ENCODE measurements around the gene GLRX. TPM values are rescaled to one million over a fixed set of nuclear protein-coding genes. Genes with fewer than 3 reads are reported as not detected.
A peak's percentile ranks its signal among the peaks of the same experiment; 100 is the strongest.

Gene GLRX
- total and polyA plus RNA-seq, 2 of the 13 experiments (the other 11 are each of a cell fraction or from before 2014, with no cell fraction given) = 63.8 to 499 TPM

DNA sequence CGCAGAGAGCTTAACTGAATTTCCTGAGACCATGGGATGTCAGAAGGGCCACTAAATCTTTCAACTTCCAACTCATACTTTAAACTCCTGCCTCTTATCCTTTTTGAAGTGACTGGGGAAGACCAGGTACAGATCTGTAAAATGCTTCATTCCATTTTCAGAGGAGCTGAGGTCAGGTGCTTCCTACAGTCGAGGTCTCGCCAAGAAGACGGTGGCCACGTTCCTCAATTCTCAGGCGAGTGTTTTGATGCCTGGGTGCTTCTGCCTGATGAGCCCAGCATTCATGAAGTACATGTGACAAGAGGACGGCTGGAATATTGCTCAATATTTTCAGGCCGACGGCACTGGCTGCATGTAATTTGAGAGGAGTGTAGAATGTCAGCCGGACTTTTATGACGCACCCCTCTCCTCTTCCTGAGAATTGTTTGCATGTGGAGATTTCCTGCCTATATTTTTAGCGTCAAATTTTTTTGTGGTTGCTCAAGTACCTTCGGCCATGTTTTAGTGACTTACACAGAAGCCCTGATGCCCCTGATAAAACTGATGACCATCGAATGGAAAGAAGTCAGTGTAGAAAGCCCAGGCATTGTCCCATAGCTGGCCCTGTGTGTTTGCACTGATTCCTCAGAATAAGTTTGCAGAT lies 38.8 kb upstream of the GLRX start (continued):
- TF ChIP-seq, protein P1, sequence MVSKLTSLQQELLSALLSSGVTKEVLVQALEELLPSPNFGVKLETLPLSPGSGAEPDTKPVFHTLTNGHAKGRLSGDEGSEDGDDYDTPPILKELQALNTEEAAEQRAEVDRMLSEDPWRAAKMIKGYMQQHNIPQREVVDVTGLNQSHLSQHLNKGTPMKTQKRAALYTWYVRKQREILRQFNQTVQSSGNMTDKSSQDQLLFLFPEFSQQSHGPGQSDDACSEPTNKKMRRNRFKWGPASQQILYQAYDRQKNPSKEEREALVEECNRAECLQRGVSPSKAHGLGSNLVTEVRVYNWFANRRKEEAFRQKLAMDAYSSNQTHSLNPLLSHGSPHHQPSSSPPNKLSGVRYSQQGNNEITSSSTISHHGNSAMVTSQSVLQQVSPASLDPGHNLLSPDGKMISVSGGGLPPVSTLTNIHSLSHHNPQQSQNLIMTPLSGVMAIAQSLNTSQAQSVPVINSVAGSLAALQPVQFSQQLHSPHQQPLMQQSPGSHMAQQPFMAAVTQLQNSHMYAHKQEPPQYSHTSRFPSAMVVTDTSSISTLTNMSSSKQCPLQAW (CRISPR knock-in tag; IDR thresholded peaks at IDR 0.05) = peak; percentile 70; the same call in 1 of the 2 replicates
- TF ChIP-seq NFATC3 (CRISPR knock-in tag; IDR thresholded peaks at IDR 0.05) = no peak
- TF ChIP-seq ZMAT3 (CRISPR knock-in tag; conservative IDR thresholded peaks at IDR 0.05) = no peak
- peak; percentile 31 for TF ChIP-seq ASH2L (IDR thresholded peaks at IDR 0.05; ENCODE audit: insufficient read length, low read depth, low read length)
- no peak for TF ChIP-seq ZNF766 (CRISPR knock-in tag; IDR thresholded peaks at IDR 0.05; ENCODE audit: borderline replicate concordance)
- TF ChIP-seq ZNF614 (CRISPR knock-in tag; IDR thresholded peaks at IDR 0.05; ENCODE audit: borderline replicate concordance) = no peak
- peak; percentile 41; the same call in 1 of the 2 replicates for TF ChIP-seq ZBTB20 (CRISPR knock-in tag; IDR thresholded peaks at IDR 0.05; ENCODE audit: borderline replicate concordance, low read depth)
- no peak for TF ChIP-seq DPF2 (CRISPR knock-in tag; IDR thresholded peaks at IDR 0.05; ENCODE audit: borderline replicate concordance, low read depth)
- TF ChIP-seq, protein P2, sequence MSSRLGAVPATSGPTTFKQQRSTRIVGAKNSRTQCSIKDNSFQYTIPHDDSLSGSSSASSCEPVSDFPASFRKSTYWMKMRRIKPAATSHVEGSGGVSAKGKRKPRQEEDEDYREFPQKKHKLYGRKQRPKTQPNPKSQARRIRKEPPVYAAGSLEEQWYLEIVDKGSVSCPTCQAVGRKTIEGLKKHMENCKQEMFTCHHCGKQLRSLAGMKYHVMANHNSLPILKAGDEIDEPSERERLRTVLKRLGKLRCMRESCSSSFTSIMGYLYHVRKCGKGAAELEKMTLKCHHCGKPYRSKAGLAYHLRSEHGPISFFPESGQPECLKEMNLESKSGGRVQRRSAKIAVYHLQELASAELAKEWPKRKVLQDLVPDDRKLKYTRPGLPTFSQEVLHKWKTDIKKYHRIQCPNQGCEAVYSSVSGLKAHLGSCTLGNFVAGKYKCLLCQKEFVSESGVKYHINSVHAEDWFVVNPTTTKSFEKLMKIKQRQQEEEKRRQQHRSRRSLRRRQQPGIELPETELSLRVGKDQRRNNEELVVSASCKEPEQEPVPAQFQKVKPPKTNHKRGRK (CRISPR knock-in tag; IDR thresholded peaks at IDR 0.05) = no peak
- TF ChIP-seq GATAD2A (CRISPR knock-in tag; IDR thresholded peaks at IDR 0.05) = peak; percentile 93
- peak; percentile 58; the same call in 1 of the 2 replicates for TF ChIP-seq ZNF12 (CRISPR knock-in tag; IDR thresholded peaks at IDR 0.05)
- TF ChIP-seq, protein P3, sequence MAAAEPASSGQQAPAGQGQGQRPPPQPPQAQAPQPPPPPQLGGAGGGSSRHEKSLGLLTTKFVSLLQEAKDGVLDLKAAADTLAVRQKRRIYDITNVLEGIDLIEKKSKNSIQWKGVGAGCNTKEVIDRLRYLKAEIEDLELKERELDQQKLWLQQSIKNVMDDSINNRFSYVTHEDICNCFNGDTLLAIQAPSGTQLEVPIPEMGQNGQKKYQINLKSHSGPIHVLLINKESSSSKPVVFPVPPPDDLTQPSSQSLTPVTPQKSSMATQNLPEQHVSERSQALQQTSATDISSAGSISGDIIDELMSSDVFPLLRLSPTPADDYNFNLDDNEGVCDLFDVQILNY (CRISPR knock-in tag; conservative IDR thresholded peaks at IDR 0.05) = no peak
- no peak for TF ChIP-seq NAIF1 (CRISPR knock-in tag; IDR thresholded peaks at IDR 0.05; ENCODE audit: borderline replicate concordance)
- no peak for TF ChIP-seq GTF3A (CRISPR knock-in tag; conservative IDR thresholded peaks at IDR 0.05)
- TF ChIP-seq, protein P4, sequence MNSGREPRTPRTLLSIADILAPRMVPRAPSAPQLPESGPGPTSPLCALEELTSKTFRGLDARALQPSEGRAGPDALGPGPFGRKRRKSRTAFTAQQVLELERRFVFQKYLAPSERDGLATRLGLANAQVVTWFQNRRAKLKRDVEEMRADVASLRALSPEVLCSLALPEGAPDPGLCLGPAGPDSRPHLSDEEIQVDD (CRISPR knock-in tag; IDR thresholded peaks at IDR 0.05; ENCODE audit: borderline replicate concordance) = no peak
- no peak for TF ChIP-seq ZBTB7A (CRISPR knock-in tag; IDR thresholded peaks at IDR 0.05)
- TF ChIP-seq, protein P5, sequence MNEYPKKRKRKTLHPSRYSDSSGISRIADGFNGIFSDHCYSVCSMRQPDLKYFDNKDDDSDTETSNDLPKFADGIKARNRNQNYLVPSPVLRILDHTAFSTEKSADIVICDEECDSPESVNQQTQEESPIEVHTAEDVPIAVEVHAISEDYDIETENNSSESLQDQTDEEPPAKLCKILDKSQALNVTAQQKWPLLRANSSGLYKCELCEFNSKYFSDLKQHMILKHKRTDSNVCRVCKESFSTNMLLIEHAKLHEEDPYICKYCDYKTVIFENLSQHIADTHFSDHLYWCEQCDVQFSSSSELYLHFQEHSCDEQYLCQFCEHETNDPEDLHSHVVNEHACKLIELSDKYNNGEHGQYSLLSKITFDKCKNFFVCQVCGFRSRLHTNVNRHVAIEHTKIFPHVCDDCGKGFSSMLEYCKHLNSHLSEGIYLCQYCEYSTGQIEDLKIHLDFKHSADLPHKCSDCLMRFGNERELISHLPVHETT (CRISPR knock-in tag; conservative IDR thresholded peaks at IDR 0.05) = no peak
- TF ChIP-seq HOXA9 (CRISPR knock-in tag; IDR thresholded peaks at IDR 0.05; ENCODE audit: borderline replicate concordance) = no peak
- TF ChIP-seq, protein P6, sequence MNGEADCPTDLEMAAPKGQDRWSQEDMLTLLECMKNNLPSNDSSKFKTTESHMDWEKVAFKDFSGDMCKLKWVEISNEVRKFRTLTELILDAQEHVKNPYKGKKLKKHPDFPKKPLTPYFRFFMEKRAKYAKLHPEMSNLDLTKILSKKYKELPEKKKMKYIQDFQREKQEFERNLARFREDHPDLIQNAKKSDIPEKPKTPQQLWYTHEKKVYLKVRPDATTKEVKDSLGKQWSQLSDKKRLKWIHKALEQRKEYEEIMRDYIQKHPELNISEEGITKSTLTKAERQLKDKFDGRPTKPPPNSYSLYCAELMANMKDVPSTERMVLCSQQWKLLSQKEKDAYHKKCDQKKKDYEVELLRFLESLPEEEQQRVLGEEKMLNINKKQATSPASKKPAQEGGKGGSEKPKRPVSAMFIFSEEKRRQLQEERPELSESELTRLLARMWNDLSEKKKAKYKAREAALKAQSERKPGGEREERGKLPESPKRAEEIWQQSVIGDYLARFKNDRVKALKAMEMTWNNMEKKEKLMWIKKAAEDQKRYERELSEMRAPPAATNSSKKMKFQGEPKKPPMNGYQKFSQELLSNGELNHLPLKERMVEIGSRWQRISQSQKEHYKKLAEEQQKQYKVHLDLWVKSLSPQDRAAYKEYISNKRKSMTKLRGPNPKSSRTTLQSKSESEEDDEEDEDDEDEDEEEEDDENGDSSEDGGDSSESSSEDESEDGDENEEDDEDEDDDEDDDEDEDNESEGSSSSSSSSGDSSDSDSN (CRISPR knock-in tag; IDR thresholded peaks at IDR 0.05) = no peak

All from HepG2 (cell line).